HG03039 (cell line): ENCODE results near the gene L3HYPDH.
"Not testable (repeated sequence)": the region's sequence is repeated elsewhere in the genome, so short reads cannot be mapped to it uniquely, and the experiment has no call there.

Experiments used
- ATAC-seq: cut with Tn5 transposase; IDR thresholded peaks from one replicate; pipeline ENCODE4 v1.9.1; 2021; ENCODE audit warnings: mild to moderate bottlenecking, moderate library complexity; ENCODE audit not compliant: unreplicated experiment

Gene L3HYPDH

DNA sequence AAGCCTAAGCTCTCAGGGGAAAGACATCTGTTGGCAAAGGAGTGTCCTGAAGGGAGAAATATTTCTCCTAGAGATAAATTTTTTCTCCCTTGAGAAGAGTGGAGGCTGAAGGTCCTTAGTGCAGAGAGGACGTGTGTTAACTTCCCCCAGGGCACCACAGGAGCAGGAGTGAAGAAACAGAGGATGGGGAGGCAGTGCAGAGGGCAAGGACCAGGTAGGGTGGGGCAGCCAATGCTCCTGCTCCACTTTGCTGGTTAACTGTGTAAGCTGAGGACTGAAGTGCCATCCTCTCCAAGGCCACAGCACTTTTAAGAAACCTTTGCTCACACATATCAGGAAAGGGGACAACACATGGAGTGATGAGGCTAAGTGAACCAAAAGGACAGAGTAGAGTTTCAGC is 4.0 kb downstream of the L3HYPDH start:
- ATAC-seq: no peak

DNA sequence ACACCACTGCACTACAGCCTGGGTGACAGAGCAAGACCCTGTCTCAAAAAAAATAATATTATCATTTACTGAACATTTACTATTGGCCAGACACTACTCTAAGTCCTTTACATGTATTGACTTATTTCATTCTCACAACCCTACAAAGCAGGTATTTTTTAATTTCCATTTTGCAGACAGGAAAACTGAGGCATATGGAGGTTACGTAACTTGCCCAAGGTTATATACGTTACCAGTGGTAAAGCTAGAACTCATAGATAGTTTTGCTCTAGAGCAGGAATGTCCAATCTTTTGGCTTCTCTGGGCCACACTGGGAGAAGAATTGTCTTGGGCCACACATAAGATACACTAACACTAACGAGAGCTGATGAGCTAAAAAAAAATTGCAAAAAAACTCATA is 5.7 kb downstream of the L3HYPDH start:
- no peak for ATAC-seq

DNA sequence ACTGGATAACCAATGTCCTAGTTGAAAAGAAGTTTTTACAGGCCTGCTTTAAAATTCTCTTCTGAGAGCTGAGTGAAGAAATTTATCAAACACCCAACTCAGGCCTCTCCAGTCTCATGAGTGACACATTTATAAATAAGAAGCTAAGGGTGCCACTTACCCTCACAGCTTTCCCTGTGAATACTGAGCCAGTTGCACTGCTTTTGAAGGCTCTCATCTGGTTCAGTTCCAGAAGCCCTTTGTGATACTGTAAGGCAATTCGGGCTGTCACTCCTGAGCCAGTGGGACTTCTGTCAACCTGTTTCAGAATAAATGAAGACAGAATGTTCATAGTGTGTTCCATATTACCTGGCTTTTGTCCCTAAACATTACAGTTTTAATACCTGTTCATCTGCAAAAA is 8.5 kb downstream of the L3HYPDH start:
- ATAC-seq: no peak

DNA sequence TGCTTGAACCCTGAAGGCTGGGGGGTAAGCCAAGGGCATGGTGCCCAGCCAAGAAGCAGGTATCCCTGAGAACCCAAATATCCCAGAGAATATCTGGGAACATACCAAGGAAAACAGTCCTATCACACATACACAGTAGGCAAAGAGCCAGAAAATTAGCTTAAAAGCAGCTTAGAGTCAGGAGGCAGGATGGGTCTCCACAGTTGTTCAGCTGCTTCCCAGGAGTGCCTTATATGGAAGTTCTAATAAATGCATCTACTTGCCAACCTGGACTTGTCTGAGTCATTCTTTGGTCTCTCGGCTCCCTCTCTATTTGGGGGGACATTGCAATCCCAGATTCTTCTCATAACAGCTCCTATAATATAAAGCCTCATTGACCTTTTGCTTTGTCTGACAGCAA is 10.0 kb downstream of the L3HYPDH start:
- ATAC-seq: no peak

DNA sequence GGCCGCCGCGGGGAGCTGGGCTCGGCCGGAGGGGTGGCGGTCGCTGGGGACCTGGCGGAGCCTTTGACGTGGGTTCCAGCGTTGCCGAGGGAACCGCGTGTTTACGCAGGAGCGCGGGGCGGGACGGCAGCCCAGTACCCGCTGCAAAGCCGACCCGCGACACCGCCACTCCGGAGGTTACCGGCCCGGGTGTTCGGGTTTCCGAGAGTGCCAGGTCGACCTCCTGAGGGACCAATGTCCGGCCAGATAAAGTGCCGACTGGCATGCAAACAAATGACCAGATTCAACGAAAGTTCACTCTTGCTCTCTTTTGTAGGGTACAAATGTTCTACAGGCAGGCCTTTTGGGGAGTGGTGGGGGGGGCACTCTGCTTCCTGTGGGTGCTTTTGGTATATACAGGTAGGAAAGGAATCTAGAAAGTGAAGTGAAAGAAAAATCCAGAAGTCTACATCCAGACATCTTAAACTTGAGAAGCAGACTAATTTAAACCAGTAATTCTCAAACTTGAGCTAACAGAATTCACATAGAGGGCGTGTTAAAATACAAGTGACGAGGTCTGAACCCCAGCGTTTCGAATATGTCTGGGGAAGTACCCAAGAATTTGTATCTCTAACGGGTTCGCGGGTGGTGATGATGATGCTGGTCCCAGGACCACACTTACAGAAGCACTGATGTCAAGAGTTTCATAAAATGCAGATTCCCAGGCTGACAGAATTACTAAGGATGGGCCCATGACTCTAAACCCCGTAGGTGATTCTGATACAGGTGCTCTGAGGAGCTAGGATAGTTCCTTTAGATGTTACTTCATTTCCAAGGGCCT is 18.7 kb downstream of the L3HYPDH start, which contains the start of gene GPR135:
Gene GPR135, minus strand, starts transcription at position 65 of the 820 bp plus-strand sequence. CDS start 154 bp downstream, outside the sequence.
- ATAC-seq: peak; percentile 36

DNA sequence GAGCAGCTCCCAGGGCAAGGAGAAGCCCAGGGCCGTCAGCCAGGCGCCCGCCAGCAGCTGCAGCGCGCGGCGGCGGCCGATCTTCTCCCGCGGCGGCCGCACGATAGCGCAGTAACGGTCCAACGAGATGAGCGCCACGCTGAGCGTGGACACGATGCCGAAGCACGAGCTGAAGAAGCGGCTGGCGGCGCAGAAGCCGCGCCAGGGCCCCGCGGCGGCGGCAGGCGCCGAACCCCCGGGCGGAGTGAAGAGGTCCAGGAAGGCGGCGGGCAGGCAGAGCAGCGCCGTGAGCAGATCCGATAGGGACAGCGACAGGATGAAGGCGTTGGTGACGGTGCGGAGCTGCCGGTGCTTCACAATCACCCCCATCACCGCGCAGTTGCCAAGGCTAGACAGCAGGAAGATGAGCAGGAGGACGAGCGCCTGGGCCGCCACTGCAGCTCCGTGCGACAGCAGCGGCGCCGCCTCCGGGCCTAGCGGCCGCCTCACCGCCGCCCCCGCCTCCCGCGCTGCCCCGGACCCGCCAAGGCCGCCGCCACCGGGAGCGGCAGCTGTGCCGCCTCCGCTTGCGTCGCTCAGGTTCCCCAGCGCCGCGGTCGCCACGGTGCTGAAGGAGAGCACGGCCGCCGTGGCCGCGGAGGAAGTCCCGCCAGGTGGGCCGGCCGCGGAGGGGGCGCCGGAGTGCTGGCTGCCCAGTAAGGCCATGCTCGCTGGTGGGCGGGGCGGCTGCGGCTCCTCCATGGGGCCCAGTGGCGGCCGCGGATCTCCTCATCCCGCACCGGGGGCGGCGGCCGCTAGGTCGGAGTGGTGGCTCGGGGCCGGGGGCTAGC is 19.5 kb downstream of the L3HYPDH start:
- ATAC-seq: peak; percentile 47

DNA sequence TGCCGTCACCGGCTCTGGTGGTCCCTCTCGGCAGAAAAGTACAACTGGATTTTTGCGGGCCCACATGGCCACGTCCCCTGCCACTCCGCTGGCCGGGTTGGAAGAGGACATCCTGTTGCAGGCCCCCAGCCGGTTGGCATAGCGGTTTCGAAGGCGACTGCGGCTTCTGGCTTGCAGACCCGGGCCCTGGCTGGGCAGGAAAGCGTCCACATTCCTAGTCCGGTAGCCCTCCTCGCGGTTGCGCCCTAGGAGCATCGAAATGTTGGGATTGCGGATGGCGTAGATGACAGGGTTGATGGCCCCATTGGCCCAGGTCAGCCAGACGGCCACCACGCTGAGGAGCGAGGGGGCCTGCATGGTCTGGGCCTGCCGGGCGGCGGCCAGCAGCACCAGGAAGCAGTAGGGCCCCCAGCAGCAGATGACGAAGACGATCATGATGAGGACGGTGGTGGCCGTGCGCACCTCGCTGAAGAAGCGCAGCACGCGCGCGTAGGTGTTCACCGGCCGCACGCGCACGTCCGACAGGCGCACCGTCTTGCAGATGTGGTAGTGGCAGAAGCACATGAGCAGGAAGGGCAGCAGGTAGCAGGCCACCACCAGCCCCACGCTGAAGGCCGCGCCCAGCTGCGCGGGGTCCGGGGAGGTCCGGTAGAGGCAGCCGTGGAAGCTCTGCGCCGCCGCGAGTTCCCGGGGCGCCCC is 20.3 kb downstream of the L3HYPDH start:
- peak; percentile 49 for ATAC-seq

DNA sequence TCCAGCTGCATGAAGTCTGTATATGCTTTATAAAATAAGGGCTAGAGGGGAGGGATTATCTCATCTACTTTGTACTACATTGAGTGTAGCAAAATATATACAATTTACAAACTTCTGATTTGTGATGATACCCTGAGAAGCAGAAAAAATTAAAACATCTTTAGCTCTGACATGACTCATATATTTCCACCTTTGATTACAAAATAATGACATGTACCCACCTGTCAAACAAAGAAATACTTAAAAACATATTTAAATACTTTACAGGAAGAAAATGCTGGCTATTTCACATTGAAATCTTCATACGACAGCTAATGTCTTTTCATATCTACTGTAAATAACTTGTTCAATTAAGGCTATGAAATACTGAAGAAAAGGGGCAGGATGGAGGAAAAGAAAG is 22.3 kb downstream of the L3HYPDH start:
- no peak for ATAC-seq

DNA sequence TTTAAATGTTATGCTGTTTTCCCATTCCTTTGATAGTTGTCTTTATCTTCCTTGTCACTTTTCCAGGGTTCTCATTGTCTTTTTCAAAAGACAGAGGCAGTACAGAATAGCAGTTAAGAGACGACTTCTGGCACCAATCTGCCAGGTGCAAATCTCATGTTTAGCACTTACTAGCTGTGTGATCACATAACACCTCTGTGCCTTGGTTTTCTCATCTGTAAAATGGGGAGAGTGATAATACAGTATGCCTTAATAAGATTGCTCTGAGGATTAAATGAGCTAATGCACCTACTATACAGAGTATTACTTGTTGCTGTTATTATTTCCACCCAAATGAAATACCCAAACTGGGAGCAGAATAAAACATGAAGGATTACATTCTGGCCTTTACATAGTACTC is 23.8 kb downstream of the L3HYPDH start:
- ATAC-seq: no peak

DNA sequence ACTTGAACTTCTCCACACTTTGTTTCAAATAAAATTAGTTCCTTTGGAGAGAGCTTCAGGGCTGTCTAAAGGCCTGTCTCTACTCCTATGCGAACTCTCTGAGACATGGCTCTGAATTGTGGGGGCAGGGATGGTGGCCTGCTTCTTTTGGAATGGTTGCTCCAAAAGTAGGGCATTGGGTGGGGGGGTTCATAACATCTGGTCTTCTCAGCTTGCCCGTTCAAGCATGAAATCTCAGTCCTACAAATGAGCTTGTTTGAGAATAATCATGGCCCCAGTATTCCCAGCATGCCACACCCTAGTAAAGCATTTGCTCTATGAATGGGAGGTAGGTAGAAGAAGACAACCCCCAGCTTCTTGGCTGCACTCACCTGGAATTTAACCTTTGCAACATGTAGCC is 25.7 kb downstream of the L3HYPDH start:
- ATAC-seq: no peak

DNA sequence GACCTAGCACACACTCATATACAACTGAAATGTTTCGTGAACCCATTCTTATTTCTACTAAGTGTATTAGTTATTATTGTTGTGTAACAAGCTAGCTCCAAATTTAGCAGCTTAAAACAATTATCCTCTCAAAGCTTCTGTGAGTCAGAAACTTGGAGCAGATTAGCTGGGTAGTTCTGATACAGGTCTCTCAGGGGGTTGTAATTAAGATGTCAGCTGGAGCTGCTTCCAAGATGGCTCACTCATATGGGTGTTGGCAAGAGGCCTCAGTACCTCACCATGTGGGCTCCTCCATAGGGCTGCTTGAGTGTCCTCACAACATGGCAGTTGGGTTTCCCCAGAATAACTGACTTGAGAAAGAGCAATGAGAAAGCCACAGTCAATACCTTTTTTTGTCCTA is 28.8 kb downstream of the L3HYPDH start:
- ATAC-seq: no peak

DNA sequence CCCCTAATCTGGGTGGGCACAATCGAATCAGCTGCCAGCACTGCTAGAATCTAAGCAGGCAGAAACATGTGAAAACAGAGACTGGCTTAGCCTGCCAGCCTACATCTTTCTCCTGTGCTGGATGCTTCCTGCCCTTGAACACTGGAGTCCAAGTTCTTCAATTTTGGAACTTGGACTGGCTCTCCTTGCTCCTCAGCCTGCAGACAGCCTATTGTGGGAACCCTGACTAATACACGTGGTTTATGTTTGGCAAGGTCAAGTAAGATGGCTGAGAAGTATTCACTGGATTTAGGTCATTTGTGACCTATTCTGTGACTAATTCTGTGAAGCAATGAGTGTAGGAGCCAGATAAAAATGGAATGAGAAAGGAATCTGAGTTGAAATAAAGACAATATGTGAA is 30.1 kb downstream of the L3HYPDH start:
- ATAC-seq: no peak

DNA sequence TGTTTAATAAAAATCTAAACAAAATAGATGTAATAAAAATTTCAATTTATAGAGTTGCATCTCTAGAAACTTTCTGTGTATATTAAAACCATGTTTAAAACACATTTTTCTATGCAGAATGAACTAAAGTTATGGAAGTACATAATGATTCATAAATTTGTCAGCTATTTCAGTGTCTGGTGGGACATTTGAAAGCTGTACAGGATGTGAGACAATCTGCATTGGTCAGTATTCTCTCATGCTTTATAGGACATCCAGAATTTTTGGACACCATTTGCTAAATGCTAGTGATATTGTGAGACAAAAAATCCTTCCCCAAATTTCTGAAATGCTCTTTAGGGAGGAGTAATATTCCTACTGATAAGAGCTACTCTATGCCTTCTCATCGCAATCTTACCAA is 32.4 kb downstream of the L3HYPDH start:
- ATAC-seq: no peak

DNA sequence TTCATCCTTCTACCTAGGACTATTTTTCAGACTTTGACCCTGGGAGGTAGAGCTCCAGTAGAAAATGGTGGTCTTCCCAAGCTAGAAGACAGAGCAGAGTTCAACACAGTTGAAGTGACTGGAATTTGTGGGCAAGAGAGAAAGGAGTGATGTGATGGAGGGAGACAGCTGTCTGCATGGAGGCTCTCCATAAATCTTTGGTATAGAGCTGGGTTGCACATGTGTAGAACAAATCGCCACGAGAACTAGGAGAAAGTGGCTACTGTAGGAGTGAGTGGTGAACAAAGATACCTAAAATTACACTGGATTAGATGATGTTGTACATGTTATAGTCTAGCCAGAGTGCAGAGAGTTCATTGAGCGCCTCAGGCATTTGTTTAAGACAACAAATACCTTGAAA is 33.5 kb downstream of the L3HYPDH start:
- ATAC-seq: no peak

DNA sequence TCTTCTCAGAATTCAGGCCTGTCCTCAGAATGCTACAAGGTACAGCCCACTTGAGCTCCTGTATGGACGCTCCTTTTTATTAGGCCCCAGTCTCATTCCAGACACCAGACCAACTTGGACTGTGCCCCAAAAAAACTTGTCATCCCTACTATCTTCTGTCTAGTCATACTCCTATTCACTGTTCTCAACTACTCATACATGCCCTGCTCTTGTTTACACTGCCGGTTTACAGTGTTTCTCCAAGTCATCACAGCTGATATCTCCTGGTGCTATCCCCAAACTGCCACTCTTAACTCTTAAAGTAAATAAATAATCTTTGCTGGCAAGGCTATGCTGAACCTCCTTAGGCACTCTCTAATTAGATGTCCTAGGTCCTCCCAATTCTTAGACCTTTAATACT is 35.5 kb downstream of the L3HYPDH start:
- not testable (repeated sequence) for ATAC-seq

DNA sequence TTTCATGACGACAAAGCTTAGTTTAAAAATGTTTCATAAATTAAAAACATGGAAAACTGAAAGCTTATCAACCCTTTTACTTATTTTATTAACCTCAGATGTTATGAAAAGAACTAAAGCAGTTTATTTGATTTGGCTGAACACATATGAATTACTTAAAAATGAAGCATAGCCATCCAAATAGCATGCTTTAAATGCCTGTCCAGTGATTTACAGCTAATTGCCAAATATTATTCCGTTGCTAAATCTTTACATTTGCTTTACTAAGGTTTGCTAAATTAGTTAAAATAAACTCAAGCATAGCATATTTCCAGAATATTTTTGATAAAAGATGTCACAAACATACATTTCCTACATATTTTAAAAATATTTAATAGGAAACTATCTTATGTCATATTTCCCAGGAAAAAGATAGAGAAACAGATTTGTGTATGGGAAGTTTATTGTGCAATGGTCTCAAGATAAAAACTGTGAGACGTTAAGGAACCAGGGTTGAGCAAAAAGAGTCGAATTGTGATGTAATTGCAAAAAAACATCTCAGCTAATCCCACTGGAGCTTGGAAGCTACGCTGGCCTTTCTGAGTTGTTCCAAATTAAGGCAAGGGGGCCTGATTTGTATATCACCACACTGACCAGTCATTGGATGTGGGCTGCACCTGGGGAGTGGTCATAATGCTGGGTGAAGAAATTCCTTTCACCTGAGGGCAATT is 44.8 kb downstream of the L3HYPDH start:
- ATAC-seq: no peak

DNA sequence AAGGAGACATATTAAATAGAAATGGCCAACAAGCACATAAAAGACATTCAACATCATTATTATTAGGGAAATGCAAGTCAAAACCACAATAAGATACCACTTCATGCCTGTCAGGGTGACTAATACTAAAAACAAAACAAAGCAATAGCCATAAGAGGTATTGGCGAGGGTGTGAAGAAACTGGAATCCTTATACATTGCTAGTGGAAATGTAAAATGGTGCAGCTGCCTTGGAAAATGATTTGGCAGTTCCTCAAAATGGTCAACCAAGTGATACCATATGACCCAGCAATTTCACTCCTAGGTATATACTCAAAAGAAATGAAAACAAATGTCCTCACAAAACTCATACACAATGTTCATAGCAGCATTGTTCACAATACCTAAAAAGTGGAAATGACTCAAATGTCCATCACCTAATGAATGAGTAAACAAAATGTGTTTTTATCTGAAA is 46.0 kb downstream of the L3HYPDH start:
- no peak for ATAC-seq

DNA sequence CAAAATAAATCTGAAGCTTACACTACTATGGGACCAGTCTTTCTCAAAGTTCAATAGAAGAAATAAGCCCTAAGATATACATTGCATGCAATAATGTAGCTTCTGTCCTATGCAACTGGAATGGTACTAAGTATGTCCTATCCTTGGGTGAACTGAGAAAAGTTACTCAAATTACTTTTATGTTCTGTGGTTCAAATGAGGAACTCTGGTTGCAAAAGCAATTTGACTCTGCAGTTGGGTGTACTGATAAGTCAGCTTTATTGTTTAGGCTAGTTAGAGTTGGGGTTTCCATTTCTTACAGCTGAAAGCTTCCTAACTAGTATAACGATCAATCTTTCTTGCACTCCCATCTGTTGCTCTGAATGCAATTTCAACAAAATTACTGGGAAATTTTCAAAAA is 48.2 kb downstream of the L3HYPDH start:
- no peak for ATAC-seq

DNA sequence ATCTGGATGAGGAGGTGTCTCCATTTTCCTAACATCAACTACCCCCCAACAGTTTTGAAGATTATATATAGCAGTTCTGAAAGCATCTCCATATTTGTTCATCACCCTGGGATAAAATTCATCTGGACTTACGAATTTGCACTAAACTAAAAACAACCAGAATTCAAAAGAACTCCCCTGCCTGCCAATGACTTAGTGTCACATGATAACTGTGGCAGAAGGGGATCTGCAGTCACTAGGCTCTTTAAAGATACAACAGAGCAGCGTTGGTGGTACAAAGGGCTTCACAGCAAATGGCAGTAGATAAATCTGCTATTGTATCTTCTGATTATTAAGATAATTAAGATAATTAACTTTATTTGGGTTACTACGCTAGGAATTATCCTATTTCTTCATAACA is 49.1 kb downstream of the L3HYPDH start:
- no peak for ATAC-seq

DNA sequence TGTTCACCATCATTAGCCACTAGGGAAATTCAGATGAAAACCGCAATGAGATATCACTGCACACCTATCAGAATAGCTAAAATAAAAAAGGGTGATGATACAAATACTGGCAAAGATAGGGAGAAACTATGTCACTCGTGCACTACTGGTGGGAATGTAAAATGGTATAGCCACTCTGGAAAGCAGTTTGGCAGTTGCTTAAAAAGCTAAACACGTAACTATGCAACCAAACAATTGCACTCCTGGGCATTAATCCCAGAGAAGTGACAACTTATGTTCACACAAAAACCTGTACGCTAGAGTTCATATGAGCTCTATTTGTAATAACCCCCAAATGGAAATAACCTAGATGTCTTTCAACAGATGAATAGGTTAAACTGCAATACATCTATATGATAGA is 54.4 kb downstream of the L3HYPDH start:
- ATAC-seq: no peak

DNA sequence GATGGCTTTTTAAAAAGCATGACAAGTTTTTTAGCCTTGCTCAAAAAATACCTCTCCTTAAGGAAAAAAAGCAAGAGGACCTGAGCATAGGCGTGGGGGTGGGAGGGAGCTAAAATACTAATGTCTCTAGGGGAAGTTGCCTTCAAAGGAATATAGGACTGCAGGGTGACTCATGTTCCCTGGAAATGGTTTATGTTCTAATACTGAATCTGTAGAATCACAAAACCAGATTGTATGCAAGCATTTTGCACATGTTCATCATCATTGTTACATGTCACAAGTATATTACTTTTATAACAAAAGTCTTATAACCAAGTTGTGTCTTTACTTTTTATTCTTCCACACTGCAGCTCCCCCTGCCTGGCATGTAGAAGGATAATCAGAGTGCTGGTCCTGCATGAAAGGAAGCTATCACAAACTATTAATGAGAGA is 55.6 kb downstream of the L3HYPDH start:
- ATAC-seq: no peak
